Left colon (tissue), 2 donors: ENCODE data around the gene SMIM23. TPM values are rescaled to one million over a fixed set of nuclear protein-coding genes. Genes with fewer than 3 reads are reported as not detected.

Experiments
- total RNA-seq, 2 donors: library from RNA; stranded (reverse); fragmentation: NEBNext Ultra II Directional; extraction: Animal tissue kit (Norgen Biotek cat#: 25700); gene quantifications; one replicate each; pipeline ENCODE4 v1.2.1, GENCODE V29; 2021
- donor health status: DM: no; HTN: no; CAD: no.
- donor health status: DM: yes; HTN: yes; CAD: no.

Gene SMIM23
- total RNA-seq, 2 donors from 2014 or later = not detected

Other genes with a start within 250 kb of the SMIM23 start
- 10 to 100 TPM; 34.1 to 37.5 TPM for gene FBXW11, start 220.8 kb downstream of the SMIM23 start, total RNA-seq